ENCODE measurements around the gene NUP133. TPM values are rescaled to one million over a fixed set of nuclear protein-coding genes. Genes with fewer than 3 reads are reported as not detected.

Gene NUP133
- polyA plus RNA-seq, 2 of the 4 experiments (the other 2 are of a cell fraction), result 20.6 to 43.2 TPM

GRCh38 chr1:229431284-229432115 is 76.6 kb downstream of the NUP133 start:
- no peak for FAIRE-seq
- no peak for ATAC-seq
- 74% methylated on average over 46 of the region's 65 CpGs for WGBS (ENCODE audit: missing lambda C conversion rate)

GRCh38 chr1:229430761-229431283 is 77.3 kb downstream of the NUP133 start:
- no peaks in the 10 kb centered on the region for H3K9me3 ChIP-seq
- WGBS (ENCODE audit: missing lambda C conversion rate), result 47% methylated on average over 14 of the region's 16 CpGs
- ATAC-seq, result peak; percentile 25 to 28; a peak in 3 of 6 replicates
- no peak overlapping the region for H3K4me3 ChIP-seq
- TF ChIP-seq REST (IDR thresholded peaks at IDR 0.05) (peak; percentile 87), MAZ (IDR thresholded peaks at IDR 0.05; ENCODE audit: borderline replicate concordance, low read depth, low read length) (no peak)
- no peak for DNase-seq (ENCODE audit: low read depth in 1 of 2, low spot score in 1 of 2)
- H3K4me2 ChIP-seq, result no peak overlapping the region
- CTCF ChIA-PET, result interaction anchor here (1.0 to 1.4 kb wide), 2 partner anchors 9 to 10 kb away, joined by 3 to 5 read pairs; no protein-coding TSS in a partner anchor
- no peaks in the 10 kb centered on the region for H3K4me1 ChIP-seq
- H3K27ac ChIP-seq, result no peak overlapping the region
- POLR2A ChIA-PET, result interaction anchor here (0.8 kb wide), 1 partner anchor 805 kb away, joined by 3 read pairs; no protein-coding TSS in a partner anchor
- no peak for FAIRE-seq

More at GRCh38 chr1:229431284-229432115, 76.6 kb downstream of the NUP133 start:
- ChIA-PET POLR2A (interaction anchor here (0.8 kb wide), 1 partner anchor 804 kb away, joined by 3 read pairs; no protein-coding TSS in a partner anchor), CTCF (interaction anchor here (0.5 to 1.4 kb wide), 3 partner anchors 8 to 1697 kb away, joined by 3 to 5 read pairs (median 3); no protein-coding TSS in a partner anchor)
- no peak overlapping the region for H3K4me2 ChIP-seq
- no peak overlapping the region for H3K4me3 ChIP-seq
- no peak overlapping the region for H3K27ac ChIP-seq
- no peaks in the 10 kb centered on the region for H3K9me3 ChIP-seq
- DNase-seq (ENCODE audit: low read depth in 1 of 2, low spot score in 1 of 2), result no peak
- no peak for TF ChIP-seq HOXB13 (CRISPR knock-in tag; IDR thresholded peaks at IDR 0.05; ENCODE audit: low read depth)
- TF ChIP-seq FOXS1 (CRISPR knock-in tag; IDR thresholded peaks at IDR 0.05), result no peak
- no peak for TF ChIP-seq ESRRA (IDR thresholded peaks at IDR 0.05; ENCODE audit: borderline replicate concordance, low read length)
- H3K4me1 ChIP-seq, result no peaks in the 10 kb centered on the region

GRCh38 chr1:229428256-229428655 is 79.9 kb downstream of the NUP133 start:
- ATAC-seq (no peak), FAIRE-seq (no peak), DNase-seq (ENCODE audit: low read depth in 1 of 2, low spot score in 1 of 2) (no peak)
- H3K4me1 ChIP-seq, result no peaks in the 10 kb centered on the region
- no peak overlapping the region for H3K4me2 ChIP-seq
- no peak for TF ChIP-seq EP300 (IDR thresholded peaks at IDR 0.05)
- TF ChIP-seq ZSCAN20 (CRISPR knock-in tag; IDR thresholded peaks at IDR 0.05), result no peak
- TF ChIP-seq EHMT2 (IDR thresholded peaks at IDR 0.05; ENCODE audit: low read depth), result no peak
- no peak for TF ChIP-seq TP53 (CRISPR knock-in tag; IDR thresholded peaks at IDR 0.05)
- TF ChIP-seq CHD2 (IDR thresholded peaks at IDR 0.05; ENCODE audit: low read length, partially characterized antibody), result no peak
- no peak for TF ChIP-seq ZFP36 (IDR thresholded peaks at IDR 0.05; ENCODE audit: borderline replicate concordance, partially characterized antibody)
- TF ChIP-seq BHLHE40 (IDR thresholded peaks at IDR 0.05; ENCODE audit: low read depth, low read length), result no peak
- no peak for TF ChIP-seq MAX (IDR thresholded peaks at IDR 0.05)
- TF ChIP-seq USF2 (IDR thresholded peaks at IDR 0.05), result no peak
- no peak for TF ChIP-seq PBX3 (IDR thresholded peaks at IDR 0.05)
- TF ChIP-seq JUNB (IDR thresholded peaks at IDR 0.05), result no peak
- TF ChIP-seq CBX8 (IDR thresholded peaks at IDR 0.05), result no peak
- TF ChIP-seq MYC (IDR thresholded peaks at IDR 0.05; ENCODE audit: borderline replicate concordance, low read length), result no peak
- TF ChIP-seq RNF2 (IDR thresholded peaks at IDR 0.05; ENCODE audit: borderline replicate concordance, low read depth), result no peak
- no peak for TF ChIP-seq SREBF2 (IDR thresholded peaks at IDR 0.05)
- TF ChIP-seq RFX5 (IDR thresholded peaks at IDR 0.05), result no peak
- TF ChIP-seq HOXB5 (CRISPR knock-in tag; IDR thresholded peaks at IDR 0.05), result no peak
- no peak for TF ChIP-seq NFE2L2 (conservative IDR thresholded peaks at IDR 0.05; ENCODE audit: low read length)
- POLR2A ChIA-PET, result no interaction called here
- peaks cover 13% of the 10 kb centered on the region; the same call in 1 of the 3 replicates for H3K9me3 ChIP-seq
- WGBS (ENCODE audit: missing lambda C conversion rate), result 73% methylated on average over 3 of the region's 3 CpGs
- CTCF ChIA-PET, result no interaction called here
- H3K27ac ChIP-seq, result no peak overlapping the region
- H3K4me3 ChIP-seq, result no peak overlapping the region
